Endothelial cell of umbilical vein (primary cell): Measurements from ENCODE around the gene SKAP1. TPM values are rescaled to one million over a fixed set of nuclear protein-coding genes. Genes with fewer than 3 reads are reported as not detected.

Experiments used
- BruUV-seq: library from RNA; stranded (reverse); fragments of 400-500 nt; replicated peaks from 2 replicates; lab custom pipeline; 2021; lab: Mats Ljungman, UMichigan
- CTCF ChIA-PET: fragments of 300-600, 350-600 bp; sonication (Branson Sonifier 250); formaldehyde crosslinking; loops from one replicate; lab custom pipeline; 2021; ENCODE audit warnings: antibody characterized with exemption, inconsistent platforms; lab: Charles Lee
- POLR2A ChIA-PET: fragments of 300-600, 350-600 bp; sonication (Branson Sonifier 250); formaldehyde crosslinking; loops from one replicate; lab custom pipeline; 2021; ENCODE audit warnings: antibody characterized with exemption, inconsistent platforms; lab: Charles Lee
- DNase-seq: peaks from one replicate; pipeline ENCODE4 v3.0.0-alpha.2; 2011; ENCODE audit warnings: low read depth, low spot score
- FAIRE-seq: peaks from 2 replicates; lab custom pipeline; 2011; peaks lifted over from hg19 to GRCh38; lab: Jason Lieb, UNC
- H2AFZ ChIP-seq: 2 replicates; pipeline ENCODE4 v1.6.0; 2012; ENCODE audit warnings: low read depth, low read length, control low read depth, inconsistent platforms
- H3K27ac ChIP-seq: 2 replicates; pipeline ENCODE4 v1.5.1; 2011; ENCODE audit warnings: low read depth, mild to moderate bottlenecking, control low read depth, low read length, moderate library complexity; ENCODE audit not compliant: insufficient read depth
- H3K27me3 ChIP-seq, 2 experiments: 2 replicates each; pipeline versions ENCODE4 v1.6.0 to v1.6.1; 2011; ENCODE audit warnings: low read length in 2 of 2, mixed read lengths in 1 of 2; ENCODE audit not compliant: control insufficient read depth in 2 of 2, insufficient read depth in 2 of 2
- H3K36me3 ChIP-seq, 2 experiments: 2 replicates in 1 of 2; 3 replicates in 1 of 2; pipeline ENCODE4 v1.5.1; 2011; ENCODE audit warnings: low read length in 2 of 2, mild to moderate bottlenecking in 1 of 2, moderate library complexity in 1 of 2; ENCODE audit not compliant: control insufficient read depth in 2 of 2, insufficient read depth in 2 of 2; ENCODE audit errors: extremely low read depth in 1 of 2
- H3K4me1 ChIP-seq: 3 replicates; pipeline ENCODE4 v1.5.1; 2011; ENCODE audit warnings: mild to moderate bottlenecking, low read length; ENCODE audit not compliant: control insufficient read depth, insufficient read depth; ENCODE audit errors: extremely low read depth
- H3K4me2 ChIP-seq: 2 replicates; pipeline ENCODE4 v1.6.1; 2011; ENCODE audit warnings: low read length, control low read depth, mixed read lengths; ENCODE audit not compliant: insufficient read depth
- H3K4me3 ChIP-seq, 3 experiments: fragments of 200-600 bp in 1 of 3; sonication (generic), shearing (Covaris generic) in 1 of 3; replicated peaks in 1 of 3; 2 replicates each; pipeline ENCODE4 v1.5.1; 2011 to 2016; ENCODE audit warnings: control low read depth in 3 of 3, low read length in 3 of 3, mild to moderate bottlenecking in 2 of 3, inconsistent platforms in 1 of 3, low read depth in 1 of 3, moderate library complexity in 1 of 3; ENCODE audit not compliant: insufficient read depth in 1 of 3
- H3K79me2 ChIP-seq: 2 replicates; pipeline ENCODE4 v1.6.0; 2012; ENCODE audit warnings: low read length, inconsistent platforms; ENCODE audit not compliant: control insufficient read depth, insufficient read depth
- H3K9ac ChIP-seq: replicated peaks from 2 replicates; pipeline ENCODE3; 2011; ENCODE audit warnings: low read length, control low read depth; ENCODE audit not compliant: insufficient read depth; ENCODE audit errors: extremely low read depth
- H3K9me1 ChIP-seq: replicated peaks from 3 replicates; pipeline ENCODE4 v1.6.0; 2011; ENCODE audit warnings: mild to moderate bottlenecking, low read length; ENCODE audit not compliant: control insufficient read depth, insufficient read depth; ENCODE audit errors: extremely low read depth
- H3K9me3 ChIP-seq: replicated peaks from 2 replicates; pipeline ENCODE4 v1.5.1; 2012; ENCODE audit warnings: low read length, inconsistent platforms; ENCODE audit not compliant: control insufficient read depth, insufficient read depth
- H4K20me1 ChIP-seq: replicated peaks from 2 replicates; pipeline ENCODE3; 2011; ENCODE audit warnings: mild to moderate bottlenecking, low read length; ENCODE audit not compliant: control insufficient read depth, insufficient read depth; ENCODE audit errors: extremely low read depth
- CTCF ChIP-seq, 2 donors: IDR thresholded peaks; 1 replicate in 1 of 2; 2 replicates in 1 of 2; pipeline ENCODE4 v1.5.1; 2011; ENCODE audit warnings: low read length in 2 of 2, mild to moderate bottlenecking in 2 of 2, moderate library complexity in 2 of 2, control low read depth in 1 of 2, inconsistent platforms in 1 of 2, low read depth in 1 of 2; ENCODE audit not compliant: insufficient read depth in 1 of 2; ENCODE audit errors: extremely low read depth in 1 of 2
- EZH2 ChIP-seq: IDR thresholded peaks from 2 replicates; pipeline ENCODE4 v1.6.1; 2012; ENCODE audit warnings: borderline replicate concordance, low read depth, mild to moderate bottlenecking, moderate library complexity, low read length, inconsistent platforms; ENCODE audit not compliant: severe bottlenecking
- FOS ChIP-seq: IDR thresholded peaks from 2 replicates; pipeline ENCODE4 v1.6.1; 2011; ENCODE audit warnings: mild to moderate bottlenecking, low read length, moderate library complexity, borderline replicate concordance; ENCODE audit not compliant: insufficient read depth
- GATA2 ChIP-seq: IDR thresholded peaks from 2 replicates; pipeline ENCODE4 v1.7.0; 2011; ENCODE audit warnings: low read depth, mild to moderate bottlenecking, moderate library complexity, mixed read lengths, low read length; ENCODE audit not compliant: insufficient read length, insufficient read depth
- JUN ChIP-seq: IDR thresholded peaks from 2 replicates; pipeline ENCODE4 v1.6.1; 2011; ENCODE audit warnings: borderline replicate concordance, low read depth; ENCODE audit not compliant: insufficient read length, insufficient read depth
- MYC ChIP-seq: IDR thresholded peaks from one replicate; pipeline ENCODE4 v1.6.1; 2011; ENCODE audit warnings: mild to moderate bottlenecking, low read depth, low read length
- POLR2A ChIP-seq: IDR thresholded peaks from 2 replicates; pipeline ENCODE4 v1.6.1; 2012; ENCODE audit warnings: low read depth, mild to moderate bottlenecking, control low read depth, low read length
- POLR2AphosphoS5 ChIP-seq: IDR thresholded peaks from 2 replicates; pipeline ENCODE4 v1.6.1; 2012; ENCODE audit warnings: low read depth, mild to moderate bottlenecking, control low read depth, low read length, moderate library complexity; ENCODE audit not compliant: insufficient read depth
- dilution Hi-C: fragments of 300-500 bp; cut with MboI; formaldehyde crosslinking; loops from one replicate; pipeline ENCODE4 v1.15.0; 2019; ENCODE audit warnings: low sequenced_read_pairs; ENCODE audit not compliant: extremely low pct_ligation_motif_present
- intact Hi-C: fragments of 100-400 bp; cut with micrococcal nuclease; formaldehyde crosslinking; loops from one replicate; pipeline ENCODE4 v1.10.0; 2022
- polyA plus RNA-seq, 4 experiments: library from polyadenylated mRNA; depleted of rRNA in 3 of 4; stranded (reverse) in 3 of 4; unstranded in 1 of 4; fragments of >200 nt; gene quantifications; 2 replicates each; pipeline versions ENCODE4 v1.2.1 to v1.2.3, GENCODE V29; 2011 to 2012; ENCODE audit warnings: missing spikeins in 1 of 4
- total RNA-seq: library from RNA; stranded (reverse); gene quantifications from 2 replicates; pipeline ENCODE4 v1.2.3, GENCODE V29; 2021
- TF ChIP-seq, protein P1 (sequence below): IDR thresholded peaks from 2 replicates; pipeline ENCODE4 v1.6.1; 2011; ENCODE audit not compliant: insufficient read depth, insufficient read length

Gene SKAP1
- total and polyA plus RNA-seq, 2 donors (not counting 3 experiments of a cell fraction or from before 2014, with no cell fraction given) = 0.75 TPM; not detected in 1

GRCh38 chr17:48427598-48427997 lies 2.4 kb downstream of the SKAP1 start:
- CTCF ChIA-PET = interaction anchor here (1.0 kb wide), 1 partner anchor 14 kb away, joined by 3 read pairs; no protein-coding TSS in a partner anchor
- Histone ChIP-seq H2AFZ (no peak overlapping the region), H3K4me2 (no peak overlapping the region), H3K9me3 (no peaks in the 10 kb centered on the region), H3K27ac (no peak overlapping the region), H3K9me1 (no peaks in the 10 kb centered on the region), H3K4me1 (peaks cover 12% of the 10 kb centered on the region), H3K9ac (no peak overlapping the region), H3K36me3 (no peaks in the 10 kb centered on the region), H3K79me2 (no peaks in the 10 kb centered on the region), H3K27me3 (peaks cover 34 to 42% of the 10 kb centered on the region in 2 experiments), H3K4me3 (no peak overlapping the region), H4K20me1 (no peaks in the 10 kb centered on the region)
- DNase-seq = no peak
- no peak for TF ChIP-seq POLR2AphosphoS5
- no peak for TF ChIP-seq EZH2
- TF ChIP-seq CTCF (IDR thresholded peaks at IDR 0.05; ENCODE audit: extremely low read depth in 1 of 2, insufficient read depth in 1 of 2, low read depth in 1 of 2, low read length in 2 of 2) = no peak
- no peak for TF ChIP-seq POLR2A
- TF ChIP-seq JUN = no peak
- no peak for TF ChIP-seq FOS
- TF ChIP-seq, protein P1, sequence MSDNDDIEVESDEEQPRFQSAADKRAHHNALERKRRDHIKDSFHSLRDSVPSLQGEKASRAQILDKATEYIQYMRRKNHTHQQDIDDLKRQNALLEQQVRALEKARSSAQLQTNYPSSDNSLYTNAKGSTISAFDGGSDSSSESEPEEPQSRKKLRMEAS = no peak
- TF ChIP-seq MYC = no peak
- no peak for TF ChIP-seq GATA2
- dilution Hi-C loops = no loop called here
- FAIRE-seq = no peak
- POLR2A ChIA-PET = no interaction called here
- intact Hi-C loops = loop anchor here (2.0 kb wide), 1 partner anchor 21 kb away; no protein-coding TSS in a partner anchor
- BruUV-seq = no TSS peak
